Duodenal mucosa (tissue), 2 donors: Measurements from ENCODE around the gene NFATC2.

Experiments used
- H3K27ac ChIP-seq: one replicate; pipeline ENCODE4 v1.7.0; 2013; ENCODE audit warnings: low read depth, low read length
- H3K27me3 ChIP-seq, 2 donors: one replicate each; pipeline ENCODE4 v1.7.0; 2013; ENCODE audit warnings: low read length in 2 of 2, control low read depth in 1 of 2; ENCODE audit not compliant: insufficient read depth in 2 of 2, control insufficient read depth in 1 of 2
- H3K36me3 ChIP-seq, 2 donors: one replicate each; pipeline ENCODE4 v1.7.0; 2013; ENCODE audit warnings: low read length in 2 of 2, control low read depth in 1 of 2; ENCODE audit not compliant: insufficient read depth in 2 of 2, control insufficient read depth in 1 of 2
- H3K4me1 ChIP-seq, 2 donors: one replicate each; pipeline ENCODE4 v1.7.0; 2013; ENCODE audit warnings: low read length in 2 of 2, control low read depth in 1 of 2; ENCODE audit not compliant: insufficient read depth in 2 of 2, control insufficient read depth in 1 of 2
- H3K4me3 ChIP-seq, 2 donors: one replicate each; pipeline ENCODE4 v1.7.0; 2013; ENCODE audit warnings: low read length in 2 of 2, low read depth in 1 of 2
- H3K9ac ChIP-seq, 2 donors: one replicate each; pipeline ENCODE4 v1.7.0; 2013; ENCODE audit warnings: low read length in 2 of 2, low read depth in 1 of 2
- H3K9me3 ChIP-seq, 2 donors: one replicate each; pipeline ENCODE4 v1.7.0; 2013; ENCODE audit warnings: low read length in 2 of 2, control low read depth in 1 of 2; ENCODE audit not compliant: control insufficient read depth in 1 of 2

Gene NFATC2

DNA sequence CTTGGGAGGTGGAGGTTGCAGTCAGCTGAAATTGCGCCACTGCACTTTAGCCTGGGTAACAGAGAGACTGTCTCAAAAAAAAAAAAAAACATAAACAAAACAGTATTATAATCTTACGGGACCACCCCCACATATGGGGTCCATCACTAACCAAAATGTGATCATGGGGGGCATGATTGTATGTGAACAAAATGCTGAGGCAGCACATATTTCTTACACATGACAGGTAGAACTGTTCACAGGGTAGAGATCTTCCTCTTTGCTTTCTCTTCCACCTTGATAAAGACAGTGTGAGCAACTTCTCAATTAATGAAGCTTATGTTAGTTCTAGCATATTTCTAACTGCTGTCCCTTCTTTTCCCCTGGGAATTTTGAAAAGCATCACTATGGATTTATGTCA, 24.7 kb downstream of the NFATC2 start:
- H3K27ac ChIP-seq, result no peak overlapping the region
- H3K4me3 ChIP-seq, result no peak overlapping the region
- H3K9ac ChIP-seq, result no peak overlapping the region
- peaks cover 4 to 40% of the 10 kb centered on the region in 2 donors for H3K36me3 ChIP-seq
- H3K9me3 ChIP-seq, result no peaks in the 10 kb centered on the region
- H3K27me3 ChIP-seq, result no peaks in the 10 kb centered on the region
- no peaks in the 10 kb centered on the region for H3K4me1 ChIP-seq

- no peaks in the 10 kb centered on the region for H3K9me3 ChIP-seq
- peaks cover 0 to 4% of the 10 kb centered on the region in 2 donors for H3K4me1 ChIP-seq
- no peaks in the 10 kb centered on the region for H3K27me3 ChIP-seq
- no peak overlapping the region for H3K4me3 ChIP-seq
- no peak overlapping the region for H3K27ac ChIP-seq
- H3K36me3 ChIP-seq, result peaks cover 8 to 43% of the 10 kb centered on the region in 2 donors
- H3K9ac ChIP-seq, result no peak overlapping the region
Measured at GRCh38 chr20:51516855-51517254, 25.7 kb downstream of the NFATC2 start.

DNA sequence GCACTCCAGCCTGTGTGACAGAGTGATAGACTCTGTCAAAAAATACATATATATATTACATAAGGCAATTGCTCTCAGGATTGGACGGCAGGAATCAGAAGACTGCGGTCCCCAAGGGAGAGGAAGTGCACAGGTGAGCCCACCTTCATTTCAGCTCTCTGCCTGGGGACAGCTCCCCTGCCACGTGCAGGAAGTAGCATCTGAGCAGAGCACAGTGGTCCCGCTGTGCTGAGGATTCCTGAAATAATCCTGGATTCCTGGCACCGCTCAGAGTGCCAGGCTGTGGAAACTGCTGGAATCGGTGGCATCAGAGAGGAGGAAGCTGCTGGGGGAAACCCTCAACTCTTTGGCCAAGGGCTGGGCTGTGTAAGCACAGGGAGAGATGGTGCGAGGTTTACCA, 27.7 kb downstream of the NFATC2 start:
- Histone ChIP-seq H3K27ac (no peak overlapping the region), H3K27me3 (no peaks in the 10 kb centered on the region), H3K9me3 (no peaks in the 10 kb centered on the region), H3K36me3 (peaks cover 18 to 54% of the 10 kb centered on the region in 2 donors), H3K9ac (no peak overlapping the region), H3K4me3 (no peak overlapping the region), H3K4me1 (peaks cover 0 to 4% of the 10 kb centered on the region in 2 donors)

DNA sequence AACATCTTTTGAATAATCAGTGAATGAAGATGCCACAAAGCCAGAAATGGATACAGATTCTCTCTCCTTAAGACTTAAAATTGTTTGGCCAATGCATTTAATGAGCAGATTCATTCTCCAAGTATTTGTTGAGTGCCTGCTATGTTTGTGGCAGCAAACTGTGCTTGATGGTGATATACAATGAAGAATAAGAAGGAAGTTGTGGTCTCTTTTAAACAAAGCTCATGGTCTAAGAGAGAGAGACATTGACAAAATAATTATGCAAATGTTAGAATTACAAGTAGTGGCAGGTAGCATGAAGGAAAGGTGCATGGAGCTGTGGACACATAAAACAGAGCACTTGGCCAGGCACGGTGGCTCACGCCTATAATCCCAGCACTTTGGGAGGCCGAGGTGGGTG, 28.3 kb downstream of the NFATC2 start:
- H3K9ac ChIP-seq, result no peak overlapping the region
- no peaks in the 10 kb centered on the region for H3K27me3 ChIP-seq
- H3K27ac ChIP-seq, result no peak overlapping the region
- H3K9me3 ChIP-seq, result no peaks in the 10 kb centered on the region
- H3K4me1 ChIP-seq, result peaks cover 0 to 4% of the 10 kb centered on the region in 2 donors
- H3K4me3 ChIP-seq, result no peak overlapping the region
- H3K36me3 ChIP-seq, result peaks cover 18 to 60% of the 10 kb centered on the region in 2 donors

DNA sequence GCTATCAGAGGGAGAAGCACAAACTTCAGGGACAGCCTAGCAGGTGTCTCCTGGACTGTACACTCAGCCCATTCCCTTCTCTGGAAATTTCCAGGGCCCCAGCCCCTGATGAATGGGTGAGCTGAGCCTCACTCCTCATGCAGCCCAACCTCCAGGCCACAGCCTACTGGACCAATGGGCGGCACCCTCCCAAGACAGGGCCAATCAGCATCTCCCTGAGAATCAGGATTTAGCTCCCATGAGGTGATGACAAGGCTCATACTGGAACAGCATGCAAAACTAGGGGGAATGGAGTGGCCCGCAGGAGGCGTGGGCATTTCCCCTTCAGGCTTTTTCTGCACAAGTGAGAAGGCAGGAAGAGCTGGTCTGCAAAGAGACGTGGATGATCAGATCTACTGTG, 29.0 kb downstream of the NFATC2 start:
- Histone ChIP-seq H3K27me3 (no peaks in the 10 kb centered on the region), H3K9ac (no peak overlapping the region), H3K36me3 (peaks cover 18 to 61% of the 10 kb centered on the region in 2 donors), H3K9me3 (no peaks in the 10 kb centered on the region), H3K27ac (no peak overlapping the region), H3K4me1 (peaks cover 0 to 4% of the 10 kb centered on the region in 2 donors), H3K4me3 (no peak overlapping the region)

- H3K4me3 ChIP-seq, result no peak overlapping the region
- no peaks in the 10 kb centered on the region for H3K9me3 ChIP-seq
- H3K4me1 ChIP-seq, result peaks cover 0 to 4% of the 10 kb centered on the region in 2 donors
- no peak overlapping the region for H3K27ac ChIP-seq
- peaks cover 18 to 66% of the 10 kb centered on the region in 2 donors for H3K36me3 ChIP-seq
- no peaks in the 10 kb centered on the region for H3K27me3 ChIP-seq
- no peak overlapping the region for H3K9ac ChIP-seq
Measured at GRCh38 chr20:51512645-51513044, 29.9 kb downstream of the NFATC2 start.

GRCh38 chr20:51511861-51512619, 30.5 kb downstream of the NFATC2 start:
- no peaks in the 10 kb centered on the region for H3K27me3 ChIP-seq
- H3K4me3 ChIP-seq, result no peak overlapping the region
- H3K4me1 ChIP-seq, result peaks cover 0 to 4% of the 10 kb centered on the region in 2 donors
- H3K36me3 ChIP-seq, result peaks cover 18 to 68% of the 10 kb centered on the region in 2 donors
- no peaks in the 10 kb centered on the region for H3K9me3 ChIP-seq
- no peak overlapping the region for H3K9ac ChIP-seq
- no peak overlapping the region for H3K27ac ChIP-seq

GRCh38 chr20:51510936-51511605, 31.4 kb downstream of the NFATC2 start:
- Histone ChIP-seq H3K27me3 (no peaks in the 10 kb centered on the region), H3K9ac (no peak overlapping the region)

DNA sequence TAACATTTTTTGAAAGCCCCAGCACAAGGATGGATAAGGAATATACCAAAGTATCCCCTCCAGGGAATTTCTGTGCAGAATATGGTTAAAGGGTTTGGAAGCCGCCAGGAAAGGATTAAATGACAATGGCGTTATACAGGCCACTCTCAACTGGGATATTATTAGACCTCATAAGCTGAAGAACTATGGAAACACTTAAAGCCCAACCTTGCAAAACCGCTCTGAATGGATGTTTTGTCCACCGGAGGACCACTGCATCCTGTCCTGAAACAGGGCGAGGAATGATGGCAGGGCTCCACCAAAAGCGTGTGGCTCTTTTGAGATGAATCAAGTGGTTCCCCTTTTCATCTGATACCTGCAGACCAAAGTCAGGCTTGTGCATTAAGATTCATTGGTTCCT, 32.4 kb downstream of the NFATC2 start:
- Histone ChIP-seq H3K4me3 (no peak overlapping the region), H3K27ac (no peak overlapping the region), H3K27me3 (no peaks in the 10 kb centered on the region), H3K9me3 (no peaks in the 10 kb centered on the region), H3K36me3 (peaks cover 14 to 73% of the 10 kb centered on the region in 2 donors), H3K4me1 (peaks cover 0 to 4% of the 10 kb centered on the region in 2 donors), H3K9ac (no peak overlapping the region)

More at GRCh38 chr20:51510936-51511605, 31.4 kb downstream of the NFATC2 start:
- Histone ChIP-seq H3K4me1 (peaks cover 0 to 4% of the 10 kb centered on the region in 2 donors), H3K9me3 (no peaks in the 10 kb centered on the region), H3K36me3 (peaks cover 14 to 68% of the 10 kb centered on the region in 2 donors), H3K4me3 (no peak overlapping the region), H3K27ac (no peak overlapping the region)

- Histone ChIP-seq H3K9ac (no peak overlapping the region), H3K27me3 (no peaks in the 10 kb centered on the region), H3K27ac (no peak overlapping the region), H3K36me3 (peaks cover 14 to 64% of the 10 kb centered on the region in 2 donors), H3K4me3 (no peak overlapping the region), H3K9me3 (no peaks in the 10 kb centered on the region), H3K4me1 (peaks cover 0 to 4% of the 10 kb centered on the region in 2 donors)
Measured at GRCh38 chr20:51509208-51509607, 33.3 kb downstream of the NFATC2 start.
